HepG2 (cell line): ENCODE measurements around the gene FANCD2OS. TPM values are rescaled to one million over a fixed set of nuclear protein-coding genes. Genes with fewer than 3 reads are reported as not detected.

Experiments
- ATAD3A ChIP-seq: sonication (generic); formaldehyde crosslinking; IDR thresholded peaks from 2 replicates; pipeline ENCODE4 v1.4.0; 2020; ENCODE audit warnings: missing genetic modification reagents
- ATF7 ChIP-seq, 2 experiments: fragments of 450-650 bp in 1 of 2; sonication (generic) in 1 of 2; formaldehyde crosslinking in 1 of 2; IDR thresholded peaks; 2 replicates each; pipeline versions ENCODE4 v1.4.0 to v1.6.1; 2016 to 2020; ENCODE audit warnings: antibody characterized with exemption in 1 of 2, mild to moderate bottlenecking in 1 of 2, missing genetic modification reagents in 1 of 2
- DR1 ChIP-seq: sonication (generic); formaldehyde crosslinking; IDR thresholded peaks from 2 replicates; pipeline ENCODE4 v1.8.0; 2021; ENCODE audit warnings: mild to moderate bottlenecking, missing genetic modification reagents, inconsistent platforms
- ETV6 ChIP-seq: sonication (generic); formaldehyde crosslinking; conservative IDR thresholded peaks from 2 replicates; pipeline ENCODE4 v1.4.0; 2020; ENCODE audit warnings: missing genetic modification reagents
- ISX ChIP-seq: sonication (generic); formaldehyde crosslinking; conservative IDR thresholded peaks from 2 replicates; pipeline ENCODE4 v1.5.0; 2020; ENCODE audit warnings: missing genetic modification reagents
- JUNB ChIP-seq: sonication (generic); formaldehyde crosslinking; IDR thresholded peaks from 2 replicates; pipeline ENCODE4 v1.8.0; 2022; ENCODE audit warnings: missing genetic modification reagents, mild to moderate bottlenecking, borderline replicate concordance
- MTF2 ChIP-seq: sonication (generic); formaldehyde crosslinking; IDR thresholded peaks from 2 replicates; pipeline ENCODE4 v1.5.0; 2020; ENCODE audit warnings: missing genetic modification reagents, borderline replicate concordance
- NR2F1 ChIP-seq, 2 experiments: fragments of 450-650 bp in 1 of 2; formaldehyde crosslinking in 1 of 2; IDR thresholded peaks; 2 replicates each; pipeline versions ENCODE4 v1.5.0 to v1.6.1; 2016 to 2020; ENCODE audit warnings: mild to moderate bottlenecking in 1 of 2, missing compliant biosample characterization in 1 of 2, missing genetic modification reagents in 1 of 2, moderate library complexity in 1 of 2
- POGK ChIP-seq: sonication (generic); formaldehyde crosslinking; conservative IDR thresholded peaks from 2 replicates; pipeline ENCODE4 v1.8.0; 2022; ENCODE audit warnings: mild to moderate bottlenecking, moderate library complexity, missing genetic modification reagents
- POGZ ChIP-seq: sonication (generic); formaldehyde crosslinking; IDR thresholded peaks from 2 replicates; pipeline ENCODE4 v1.4.0; 2020; ENCODE audit warnings: mild to moderate bottlenecking, missing genetic modification reagents
- SALL1 ChIP-seq: sonication (generic); formaldehyde crosslinking; IDR thresholded peaks from 2 replicates; pipeline ENCODE4 v1.8.0; 2022; ENCODE audit warnings: mild to moderate bottlenecking, missing genetic modification reagents
- SAP130 ChIP-seq: IDR thresholded peaks from 2 replicates; pipeline ENCODE4 v1.6.1; 2016; ENCODE audit warnings: low read depth
- TOPORS ChIP-seq: sonication (generic); formaldehyde crosslinking; IDR thresholded peaks from 2 replicates; pipeline ENCODE4 v1.8.0; 2023; ENCODE audit warnings: mild to moderate bottlenecking, missing genetic modification reagents
- TRIM22 ChIP-seq: fragments of 450-650 bp; IDR thresholded peaks from 2 replicates; pipeline ENCODE4 v1.6.1; 2017
- TSC22D2 ChIP-seq: sonication (generic); formaldehyde crosslinking; IDR thresholded peaks from 2 replicates; pipeline ENCODE4 v1.5.1; 2020; ENCODE audit warnings: missing genetic modification reagents, mild to moderate bottlenecking, borderline replicate concordance
- ZBTB46 ChIP-seq: sonication (generic); formaldehyde crosslinking; IDR thresholded peaks from 2 replicates; pipeline ENCODE4 v1.4.0; 2020; ENCODE audit warnings: mild to moderate bottlenecking, missing genetic modification reagents, borderline replicate concordance
- ZNF251 ChIP-seq: sonication (generic); formaldehyde crosslinking; IDR thresholded peaks from 2 replicates; pipeline ENCODE4 v1.9.0; 2021; ENCODE audit warnings: mild to moderate bottlenecking, missing genetic modification reagents
- ZNF296 ChIP-seq: sonication (generic); formaldehyde crosslinking; conservative IDR thresholded peaks from 2 replicates; pipeline ENCODE4 v1.5.0; 2020; ENCODE audit warnings: mild to moderate bottlenecking, missing genetic modification reagents
- ZNF354B ChIP-seq: sonication (generic); formaldehyde crosslinking; IDR thresholded peaks from 2 replicates; pipeline ENCODE4 v1.8.0; 2022; ENCODE audit warnings: mild to moderate bottlenecking, missing genetic modification reagents
- ZNF597 ChIP-seq: sonication (generic); formaldehyde crosslinking; IDR thresholded peaks from 2 replicates; pipeline ENCODE4 v1.5.0; 2020; ENCODE audit warnings: missing genetic modification reagents
- ZNF678 ChIP-seq: sonication (generic); formaldehyde crosslinking; IDR thresholded peaks from 2 replicates; pipeline ENCODE4 v1.4.0; 2020; ENCODE audit warnings: mild to moderate bottlenecking, missing genetic modification reagents
- ZUFSP ChIP-seq: sonication (generic); formaldehyde crosslinking; IDR thresholded peaks from 2 replicates; pipeline ENCODE4 v1.9.0; 2021; ENCODE audit warnings: missing genetic modification reagents, mild to moderate bottlenecking, borderline replicate concordance
- polyA plus RNA-seq, 8 experiments: library from polyadenylated mRNA; depleted of rRNA in 3 of 8; stranded (reverse) in 7 of 8; unstranded in 1 of 8; fragments of >200 nt; fragmentation: Illumina TruSeq in 4 of 8; extraction: Trizol in 4 of 8; gene quantifications; 2 replicates each; pipeline versions ENCODE4 v1.2.1 to v1.2.3, GENCODE V29; 2011 to 2016; ENCODE audit warnings: low read depth in 4 of 8, missing spikeins in 1 of 8, mixed read lengths in 1 of 8; ENCODE audit not compliant: insufficient read depth in 1 of 8
- total RNA-seq, 5 experiments: library from RNA; depleted of rRNA; stranded (reverse); fragments of >200 nt; fragmentation: Illumina TruSeq; extraction: Trizol; gene quantifications; 2 replicates each; pipeline ENCODE4 v1.2.3, GENCODE V29; 2016; ENCODE audit warnings: low read depth in 1 of 5

Gene FANCD2OS
- total and polyA plus RNA-seq, 2 of the 13 experiments (the other 11 are each of a cell fraction or from before 2014, with no cell fraction given) = not detected

GRCh38 chr3:10142707-10143560 lies 34.9 kb upstream of the FANCD2OS start (continued):
- no peak for TF ChIP-seq DR1
- no peak for TF ChIP-seq TSC22D2 (CRISPR knock-in tag)
- TF ChIP-seq ZNF296 (CRISPR knock-in tag) = no peak
- no peak for TF ChIP-seq TRIM22
- TF ChIP-seq ZNF251 = no peak
- no peak for TF ChIP-seq POGZ (CRISPR knock-in tag)
- TF ChIP-seq MTF2 (CRISPR knock-in tag) = no peak
- TF ChIP-seq SAP130 (CRISPR knock-in tag) = peak; percentile 34; the same call in 1 of the 2 replicates
- no peak for TF ChIP-seq POGK (CRISPR knock-in tag)
- TF ChIP-seq TOPORS (CRISPR knock-in tag) = 0 out of 2 replicates have a peak, but pooled peaks have one; percentile 44
- no peak for TF ChIP-seq ZNF597 (CRISPR knock-in tag)
- no peak for TF ChIP-seq ISX
- no peak for TF ChIP-seq ZBTB46
- TF ChIP-seq ZUFSP = no peak
- no peak for TF ChIP-seq ZNF678
- peak; percentile 40; the same call in 1 of the 2 replicates for TF ChIP-seq SALL1 (CRISPR knock-in tag)
- peak in 1 of 2 experiments; percentile 32; a peak in 1 of 4 replicates for TF ChIP-seq NR2F1 (CRISPR knock-in tag; IDR thresholded peaks at IDR 0.05)
- no peak for TF ChIP-seq ETV6 (CRISPR knock-in tag)
- no peak for TF ChIP-seq ATAD3A (CRISPR knock-in tag)
- TF ChIP-seq ATF7 (IDR thresholded peaks at IDR 0.05) = no peak
- TF ChIP-seq ATF7 (CRISPR knock-in tag; IDR thresholded peaks at IDR 0.05) = no peak
- no peak for TF ChIP-seq ZNF354B (CRISPR knock-in tag)
- no peak for TF ChIP-seq JUNB (CRISPR knock-in tag)
